Measurements from ENCODE around the gene CCR6.
"Not testable (repeated sequence)": the region's sequence is repeated elsewhere in the genome, so short reads cannot be mapped to it uniquely, and the experiment has no call there.

Gene CCR6

DNA sequence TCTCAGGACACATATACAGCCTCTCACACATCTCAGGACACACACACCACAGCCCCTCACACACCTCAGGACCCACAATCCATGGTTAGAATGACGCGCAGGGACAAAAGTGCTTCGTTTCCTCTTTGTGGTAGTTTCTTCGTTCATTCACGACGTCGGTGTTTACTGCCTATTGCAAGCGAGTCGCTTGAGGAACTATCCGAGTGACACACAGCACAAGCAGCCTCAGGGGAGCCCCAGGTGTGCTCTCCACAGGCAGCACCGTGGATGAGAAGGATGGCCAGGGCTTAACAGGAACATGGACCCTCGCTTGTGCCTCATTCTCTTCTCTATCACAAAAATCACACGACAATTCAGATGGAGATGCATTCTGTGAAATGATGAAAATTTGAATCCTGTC is 47.0 kb downstream of the CCR6 start:
- not testable (repeated sequence) for DNase-seq (ENCODE audit: low spot score)

GRCh38 chr6:167171300-167171699 is 48.4 kb downstream of the CCR6 start:
- not testable (repeated sequence) for DNase-seq (ENCODE audit: low spot score)

- not testable (repeated sequence) for DNase-seq (ENCODE audit: low spot score)
Observed at GRCh38 chr6:167172011-167172410, 49.1 kb downstream of the CCR6 start.

GRCh38 chr6:167177271-167177670 is 54.4 kb downstream of the CCR6 start:
- DNase-seq (ENCODE audit: low spot score): not testable (repeated sequence)

DNA sequence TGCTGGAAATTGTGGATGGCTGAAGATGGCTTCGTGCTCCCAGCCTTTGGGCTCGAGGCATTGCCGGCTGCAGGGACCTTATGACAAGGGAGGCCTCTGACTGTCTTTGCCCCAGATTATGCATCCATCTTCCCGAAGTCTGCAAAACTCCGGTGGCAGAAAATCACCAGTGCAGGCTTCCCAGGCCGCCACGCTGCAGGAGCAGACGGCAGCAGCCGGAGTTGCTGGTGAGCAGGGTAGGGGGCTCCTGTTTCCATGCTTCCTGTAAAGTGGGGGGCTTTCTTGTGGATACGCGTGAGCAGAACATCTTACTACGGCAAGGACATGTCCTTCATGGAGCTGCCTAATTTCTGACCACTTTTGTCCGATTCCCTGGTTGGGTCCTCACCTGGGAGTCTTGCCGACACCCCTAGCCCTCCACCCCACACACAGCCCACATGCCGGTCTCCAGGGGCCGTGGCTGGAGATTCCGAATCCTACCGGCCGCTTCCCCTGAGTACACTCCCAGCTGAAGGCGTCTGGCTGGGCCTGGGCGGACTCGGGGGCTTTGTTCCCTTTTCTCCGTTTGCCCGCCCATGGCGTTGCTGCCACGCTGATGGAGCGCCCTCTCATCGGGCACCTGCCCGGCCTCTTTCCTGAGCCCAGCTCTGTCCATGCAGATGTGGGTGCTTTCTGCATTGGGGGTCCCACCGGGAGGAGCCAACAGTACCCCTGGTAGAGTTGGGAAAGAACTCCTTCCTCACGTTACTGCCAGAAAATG is 56.2 kb downstream of the CCR6 start:
- DNase-seq (ENCODE audit: low spot score): not testable (repeated sequence)

- DNase-seq (ENCODE audit: low spot score): not testable (repeated sequence)
Observed at GRCh38 chr6:167180086-167180485, 57.2 kb downstream of the CCR6 start.

GRCh38 chr6:167181351-167181750 is 58.5 kb downstream of the CCR6 start:
- not testable (repeated sequence) for DNase-seq (ENCODE audit: low spot score)

- DNase-seq (ENCODE audit: low spot score): not testable (repeated sequence)
Observed at GRCh38 chr6:167182913-167183314, 60.0 kb downstream of the CCR6 start.

GRCh38 chr6:167185101-167185500 is 62.2 kb downstream of the CCR6 start:
- DNase-seq (ENCODE audit: low spot score): not testable (repeated sequence)

DNA sequence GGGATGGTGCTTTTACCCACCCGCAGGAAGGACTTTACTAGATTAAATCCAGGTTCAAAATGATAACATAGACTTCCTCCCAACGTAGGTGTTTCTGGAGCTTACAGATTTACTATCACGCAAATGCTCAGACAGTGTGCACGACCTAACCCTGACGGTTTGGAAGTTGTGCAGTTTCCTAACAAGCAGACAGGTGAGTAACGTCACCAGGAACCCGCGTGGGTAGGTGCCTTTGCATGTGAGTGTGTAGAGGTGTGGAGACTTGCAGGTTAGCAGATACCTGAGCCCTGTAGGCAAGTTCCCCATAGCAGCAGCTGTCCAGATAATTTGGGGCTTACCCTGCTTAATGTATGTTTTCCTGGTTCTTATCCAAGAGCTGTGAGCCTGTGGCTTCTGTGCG is 64.4 kb downstream of the CCR6 start:
- DNase-seq (ENCODE audit: low spot score): not testable (repeated sequence)
